Hippocampal formation (tissue), 2 donors: ENCODE results near the gene IRAG1.

Source experiments
- DNase-seq, 2 donors: peaks; one replicate each; lab custom pipeline; 2025; lab: John Stamatoyannopoulos, UW

Gene IRAG1

DNA sequence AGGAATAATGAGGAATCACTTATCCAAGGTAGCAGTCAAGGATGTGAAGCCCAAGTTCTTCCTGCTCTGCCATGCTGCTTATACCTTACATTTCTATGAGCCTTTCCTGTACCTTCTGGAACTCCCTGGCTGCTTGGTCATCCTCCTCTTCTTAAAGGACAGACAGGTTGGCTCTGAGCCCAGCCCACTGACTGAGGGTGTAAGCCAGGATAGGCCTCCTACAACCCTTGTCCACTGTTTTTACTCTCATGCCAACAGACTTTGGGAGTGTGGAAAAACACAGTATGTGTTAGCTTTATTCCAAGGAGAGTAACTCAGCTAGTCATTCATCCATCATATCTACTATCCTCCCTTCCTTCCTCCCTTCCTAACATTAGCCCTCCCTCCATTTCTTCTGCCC is 47.5 kb downstream of the IRAG1 start:
- no peak for DNase-seq

- DNase-seq: no peak
Measured at GRCh38 chr11:10645212-10645795, 48.3 kb downstream of the IRAG1 start.
